GM18951 (cell line): ENCODE data around the gene SCAI.
"Not testable (repeated sequence)": the region's sequence is repeated elsewhere in the genome, so short reads cannot be mapped to it uniquely, and the experiment has no call there.

Source experiments
- POLR2A ChIP-seq: IDR thresholded peaks from 4 replicates; pipeline ENCODE4 v1.6.1; 2011; ENCODE audit warnings: mild to moderate bottlenecking; ENCODE audit not compliant: insufficient read length, insufficient read depth; ENCODE audit errors: extremely low read depth
- in situ Hi-C: fragments of 300-500 bp; cut with MboI; formaldehyde crosslinking; loops from one replicate; pipeline ENCODE4 v1.12.0; 2022; ENCODE audit warnings: low sequenced_read_pairs, mixed read lengths, inconsistent platforms; ENCODE audit not compliant: unreplicated experiment

The SCAI gene

GRCh38 chr9:125106285-125106893 lies 36.9 kb downstream of the SCAI start:
- in situ Hi-C loops = no loop called here

DNA sequence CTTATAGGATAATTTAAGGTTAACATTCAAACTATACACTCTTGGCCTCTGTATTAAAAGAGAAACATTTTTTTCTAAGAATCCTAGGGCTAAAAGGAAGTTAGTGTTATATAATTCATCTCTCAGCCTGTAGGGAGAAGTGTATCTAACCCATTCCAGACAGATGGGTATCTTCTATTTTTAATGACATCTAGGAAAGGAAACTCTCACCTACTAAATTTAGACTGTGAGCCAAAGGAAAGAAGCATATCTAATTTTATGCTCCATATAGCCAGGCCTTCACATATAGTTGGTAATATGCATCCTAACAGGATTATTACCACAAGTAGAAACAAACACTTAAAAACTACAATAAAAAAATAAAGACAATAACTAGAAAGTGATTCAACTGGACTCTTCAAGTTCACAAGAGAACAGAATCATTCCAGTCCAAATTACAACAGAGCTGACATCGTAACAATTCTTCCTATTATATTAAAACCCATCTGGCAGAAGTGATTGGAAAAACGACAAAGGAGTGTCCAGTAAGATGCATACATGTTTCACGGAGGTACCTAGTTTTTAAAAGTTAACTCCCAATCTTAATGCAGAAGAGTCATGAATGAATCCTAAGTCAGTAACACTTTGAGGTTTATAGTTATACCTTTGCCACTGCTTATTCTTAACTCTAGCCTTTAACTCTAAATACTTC lies 39.4 kb downstream of the SCAI start:
- in situ Hi-C loops = no loop called here
- no peak for TF ChIP-seq POLR2A

More at GRCh38 chr9:125106285-125106893, 36.9 kb downstream of the SCAI start:
- TF ChIP-seq POLR2A = no peak

DNA sequence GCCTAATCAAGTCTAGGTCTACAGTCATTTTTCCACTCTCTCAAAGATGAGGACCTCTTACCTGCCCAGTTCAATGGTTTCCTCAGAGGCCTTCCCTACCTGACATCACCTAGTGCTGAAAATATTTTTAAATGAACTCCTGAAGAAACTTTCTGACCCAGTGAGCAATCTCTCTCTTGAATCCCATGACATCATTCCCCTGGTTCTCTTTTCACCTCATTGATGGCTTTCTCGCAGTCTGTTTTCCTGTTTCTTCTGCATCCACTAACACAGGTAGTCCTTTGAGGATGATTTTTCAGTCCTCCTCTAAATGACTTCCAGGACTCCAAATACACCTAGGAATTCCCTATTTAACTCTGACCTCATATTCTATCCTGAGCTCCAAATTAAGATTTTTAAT lies 40.3 kb downstream of the SCAI start:
- TF ChIP-seq POLR2A = no peak
- in situ Hi-C loops = no loop called here

- TF ChIP-seq POLR2A = no peak
- in situ Hi-C loops = no loop called here
Observed at GRCh38 chr9:125100822-125101221, 42.5 kb downstream of the SCAI start.

DNA sequence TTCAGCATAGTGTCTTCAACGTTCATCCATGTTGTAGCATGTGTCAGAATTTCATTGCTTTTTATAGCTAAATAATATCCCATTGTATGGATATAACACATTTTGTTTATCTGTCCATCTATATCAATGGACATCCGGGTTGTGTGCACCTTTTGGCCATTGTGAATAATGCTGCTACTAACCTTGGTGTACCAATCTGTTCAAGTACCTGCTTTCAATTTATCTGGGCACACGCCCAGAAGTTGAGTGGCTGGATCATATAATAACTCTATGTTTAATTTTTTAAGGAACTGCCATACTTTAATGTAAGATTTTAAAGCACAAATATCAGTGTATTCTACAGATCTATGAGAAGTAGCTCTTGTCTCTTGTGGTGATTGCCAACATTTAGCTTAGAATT lies 43.5 kb downstream of the SCAI start:
- in situ Hi-C loops = no loop called here
- TF ChIP-seq POLR2A = no peak

GRCh38 chr9:125095821-125096443 lies 47.4 kb downstream of the SCAI start:
- TF ChIP-seq POLR2A = no peak
- in situ Hi-C loops = no loop called here

DNA sequence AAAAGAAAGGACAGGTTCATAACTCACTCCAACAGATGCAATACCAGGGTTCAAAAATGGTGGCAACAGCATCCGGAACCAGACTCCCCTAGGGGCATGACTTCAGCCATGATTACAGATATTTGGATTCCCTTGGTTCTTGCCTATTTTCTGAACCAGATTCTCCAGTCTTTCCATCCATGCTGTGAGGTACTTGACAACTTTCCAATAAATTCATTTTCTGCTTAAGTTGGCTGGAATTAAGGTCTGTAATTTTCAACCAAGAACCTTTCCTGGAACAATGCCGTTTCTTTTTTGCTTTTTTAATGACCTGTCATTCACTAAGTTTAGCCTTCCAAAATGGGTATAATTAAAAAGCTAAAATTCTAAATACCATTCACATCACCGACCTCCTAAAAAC lies 52.2 kb downstream of the SCAI start:
- TF ChIP-seq POLR2A = no peak
- in situ Hi-C loops = no loop called here

DNA sequence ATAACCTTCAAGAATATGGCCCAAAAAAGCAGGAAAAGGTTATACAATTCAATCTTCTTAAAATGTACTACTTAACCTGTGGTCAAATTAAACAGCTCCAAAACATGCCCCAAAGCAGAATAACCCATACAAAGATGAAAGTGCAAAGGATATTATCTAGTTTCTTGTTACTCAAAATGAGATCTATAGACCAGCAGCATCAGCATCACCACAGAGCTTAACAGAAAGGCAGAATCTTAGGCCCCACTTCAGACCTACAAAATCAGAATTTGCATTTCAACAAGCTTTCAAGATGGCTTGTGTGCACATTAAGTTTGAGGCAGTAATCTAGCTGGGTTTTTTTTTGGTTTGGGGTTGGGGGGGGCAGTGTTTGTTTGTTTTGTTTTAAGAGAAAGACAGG lies 54.0 kb downstream of the SCAI start:
- no peak for TF ChIP-seq POLR2A
- in situ Hi-C loops = no loop called here

- TF ChIP-seq POLR2A = no peak
- in situ Hi-C loops = no loop called here
Observed at GRCh38 chr9:125088752-125089151, 54.6 kb downstream of the SCAI start.

- in situ Hi-C loops = no loop called here
- TF ChIP-seq POLR2A = no peak
Observed at GRCh38 chr9:125085703-125086477, 57.4 kb downstream of the SCAI start.

DNA sequence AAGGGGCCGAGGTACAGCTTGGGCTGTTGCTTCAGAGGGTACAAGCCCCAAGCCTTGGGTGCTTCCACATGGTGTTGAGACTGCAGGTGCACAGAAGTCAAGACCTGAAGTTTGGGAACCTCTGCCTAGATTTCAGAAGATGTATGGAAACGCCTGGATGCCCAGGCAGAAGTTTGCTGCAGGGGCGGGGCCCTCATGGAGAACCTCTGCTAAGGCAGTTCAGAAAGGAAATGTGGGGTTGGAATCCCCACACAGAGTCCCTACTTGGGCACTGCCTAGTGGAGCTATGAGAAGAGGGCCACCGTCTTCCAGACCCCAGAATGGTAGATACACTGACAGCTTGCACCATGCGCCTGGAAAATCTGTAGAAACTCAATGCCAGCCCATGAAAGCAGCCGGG lies 61.1 kb downstream of the SCAI start:
- in situ Hi-C loops = not testable (repeated sequence)

GRCh38 chr9:125080797-125081196 lies 62.5 kb downstream of the SCAI start:
- in situ Hi-C loops = not testable (repeated sequence)

DNA sequence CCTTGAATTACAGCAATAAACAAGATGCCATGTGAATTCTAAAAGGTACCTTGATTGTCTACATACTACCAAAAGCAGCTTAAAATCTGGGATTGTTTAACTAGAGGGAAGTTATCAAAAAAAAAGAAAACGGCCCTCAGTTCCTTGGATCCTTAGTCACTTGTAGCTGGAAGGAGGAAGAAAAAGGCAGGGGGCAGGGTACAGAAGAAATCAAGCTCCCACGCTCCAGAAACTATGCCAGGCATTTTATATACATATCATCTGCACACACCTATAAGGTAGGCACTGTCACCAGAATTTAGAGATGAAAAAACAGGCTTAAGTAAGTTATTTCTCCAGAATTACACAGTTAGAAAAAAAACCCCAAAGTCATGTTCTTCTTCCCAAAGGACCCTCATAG lies 63.4 kb downstream of the SCAI start:
- no peak for TF ChIP-seq POLR2A
- in situ Hi-C loops = no loop called here

- TF ChIP-seq POLR2A = no peak
- in situ Hi-C loops = no loop called here
Observed at GRCh38 chr9:125075997-125076396, 67.3 kb downstream of the SCAI start.
